PC-3 (cell line): ENCODE results near the gene TMEM125.

Source experiments
- EZH2phosphoT487 ChIP-seq: fragments of 300-600 bp; sonication (generic); IDR thresholded peaks from 2 replicates; pipeline ENCODE4 v1.6.1; 2018; ENCODE audit warnings: mild to moderate bottlenecking, antibody characterized with exemption, low read length, borderline replicate concordance
- TF ChIP-seq, protein P1 (sequence below): fragments of 300-600 bp; sonication (generic); conservative IDR thresholded peaks from 2 replicates; pipeline ENCODE4 v1.5.1; 2017; ENCODE audit warnings: antibody characterized with exemption, low read depth, mild to moderate bottlenecking, low read length

DNA sequence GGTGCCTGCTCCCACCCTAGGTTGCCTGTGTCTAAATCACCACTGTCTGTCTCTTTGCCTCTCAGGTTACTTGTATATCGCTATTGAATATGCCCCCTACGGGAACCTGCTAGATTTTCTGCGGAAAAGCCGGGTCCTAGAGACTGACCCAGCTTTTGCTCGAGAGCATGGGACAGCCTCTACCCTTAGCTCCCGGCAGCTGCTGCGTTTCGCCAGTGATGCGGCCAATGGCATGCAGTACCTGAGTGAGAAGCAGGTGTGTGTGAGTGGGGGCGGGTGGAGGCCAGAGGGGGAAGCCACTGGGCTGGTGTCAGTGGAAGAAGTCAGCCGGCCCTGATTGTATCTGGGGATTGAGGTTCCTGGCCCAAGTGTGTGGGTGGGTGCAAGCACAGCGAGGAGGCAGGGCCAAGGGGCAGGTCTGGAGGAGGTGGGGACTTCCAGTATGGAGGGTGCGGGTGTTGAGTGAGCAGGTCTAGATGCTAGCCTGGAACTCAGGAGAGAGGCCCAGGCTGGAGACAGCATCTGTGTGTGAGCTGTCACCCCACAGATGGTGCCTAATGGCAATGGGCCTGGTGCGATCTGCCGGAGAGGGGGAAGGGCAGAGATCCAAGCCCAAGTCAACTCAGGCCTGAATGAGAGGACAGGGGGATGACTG lies 48.2 kb downstream of the TMEM125 start:
- TF ChIP-seq, protein P1, sequence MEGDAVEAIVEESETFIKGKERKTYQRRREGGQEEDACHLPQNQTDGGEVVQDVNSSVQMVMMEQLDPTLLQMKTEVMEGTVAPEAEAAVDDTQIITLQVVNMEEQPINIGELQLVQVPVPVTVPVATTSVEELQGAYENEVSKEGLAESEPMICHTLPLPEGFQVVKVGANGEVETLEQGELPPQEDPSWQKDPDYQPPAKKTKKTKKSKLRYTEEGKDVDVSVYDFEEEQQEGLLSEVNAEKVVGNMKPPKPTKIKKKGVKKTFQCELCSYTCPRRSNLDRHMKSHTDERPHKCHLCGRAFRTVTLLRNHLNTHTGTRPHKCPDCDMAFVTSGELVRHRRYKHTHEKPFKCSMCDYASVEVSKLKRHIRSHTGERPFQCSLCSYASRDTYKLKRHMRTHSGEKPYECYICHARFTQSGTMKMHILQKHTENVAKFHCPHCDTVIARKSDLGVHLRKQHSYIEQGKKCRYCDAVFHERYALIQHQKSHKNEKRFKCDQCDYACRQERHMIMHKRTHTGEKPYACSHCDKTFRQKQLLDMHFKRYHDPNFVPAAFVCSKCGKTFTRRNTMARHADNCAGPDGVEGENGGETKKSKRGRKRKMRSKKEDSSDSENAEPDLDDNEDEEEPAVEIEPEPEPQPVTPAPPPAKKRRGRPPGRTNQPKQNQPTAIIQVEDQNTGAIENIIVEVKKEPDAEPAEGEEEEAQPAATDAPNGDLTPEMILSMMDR, result no peak
- no peak for TF ChIP-seq EZH2phosphoT487
